Erythroblast (primary cell): Measurements from ENCODE around the gene TGFA.

Experiments
- GATA1 ChIP-seq: IDR thresholded peaks from 2 replicates; pipeline ENCODE4 v1.6.1; 2011; ENCODE audit warnings: low read depth, mild to moderate bottlenecking, control low read depth, low read length, moderate library complexity
- POLR2A ChIP-seq: IDR thresholded peaks from 2 replicates; pipeline ENCODE4 v1.6.1; 2011; ENCODE audit warnings: mild to moderate bottlenecking, low read length

- TF ChIP-seq POLR2A (no peak), GATA1 (no peak)
Observed at GRCh38 chr2:70463581-70463980, 90.0 kb downstream of the TGFA start.
